ENCODE data around the gene TLN1.

Gene TLN1

DNA sequence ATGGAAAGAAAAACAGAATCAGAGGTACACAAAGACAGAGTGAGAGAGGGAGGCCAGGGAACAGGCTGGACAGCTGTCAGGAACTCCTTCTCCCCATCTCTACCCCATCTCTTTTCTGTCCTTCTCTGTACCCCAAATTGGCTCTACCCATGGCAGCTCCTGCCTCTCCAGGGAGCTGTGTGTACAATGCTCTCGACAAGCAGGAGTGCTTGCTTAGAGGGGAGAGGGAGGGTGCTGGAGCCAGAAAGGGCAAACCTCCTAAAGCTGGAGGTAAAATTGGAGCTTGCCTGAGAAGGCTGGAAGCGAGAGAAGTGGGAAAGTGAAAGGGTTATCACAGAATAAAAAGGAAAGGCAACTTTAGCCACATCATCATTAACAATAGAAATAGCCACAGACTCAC, 48.7 kb downstream of the TLN1 start:
- DNase-seq, result no peak

DNA sequence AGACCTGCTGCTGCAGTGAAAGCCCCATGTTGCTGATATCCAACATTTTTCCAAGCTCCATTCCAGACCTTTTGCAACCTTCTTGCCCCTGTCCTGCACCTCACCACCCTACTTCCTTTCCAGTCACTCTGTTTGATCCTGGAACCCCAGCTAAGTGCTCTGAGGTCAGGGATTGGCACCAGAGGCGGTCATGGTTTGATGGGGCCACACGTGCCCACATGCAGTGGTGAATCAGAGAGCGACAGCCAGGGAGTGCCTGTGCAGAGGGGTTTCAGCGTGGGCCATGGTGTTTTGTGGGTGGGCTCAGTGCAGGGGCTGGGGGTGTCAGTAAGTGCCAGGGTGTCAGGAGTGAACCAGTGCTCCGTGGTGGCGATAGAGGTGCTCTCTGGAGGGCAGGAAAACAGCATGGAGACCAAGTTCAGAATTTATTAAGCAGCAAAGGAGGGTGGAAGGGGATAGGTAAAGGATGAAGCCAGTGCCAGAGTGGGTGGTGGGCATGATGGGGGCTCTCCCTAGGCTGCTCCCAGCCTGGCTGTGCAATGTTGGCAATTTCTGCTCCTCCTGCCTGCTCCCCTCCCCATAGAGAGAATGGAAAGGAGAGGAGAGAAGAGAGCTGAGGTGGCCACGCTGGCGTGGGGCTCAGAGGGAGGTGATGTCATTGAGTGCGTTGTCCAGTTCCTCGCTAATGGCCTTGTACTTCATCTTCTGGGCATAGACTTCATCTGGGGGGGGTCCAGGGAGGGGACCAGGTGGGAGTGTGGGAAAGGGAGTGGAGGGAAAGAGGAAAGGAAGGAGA, 49.3 kb downstream of the TLN1 start:
- DNase-seq, result no peak

DNA sequence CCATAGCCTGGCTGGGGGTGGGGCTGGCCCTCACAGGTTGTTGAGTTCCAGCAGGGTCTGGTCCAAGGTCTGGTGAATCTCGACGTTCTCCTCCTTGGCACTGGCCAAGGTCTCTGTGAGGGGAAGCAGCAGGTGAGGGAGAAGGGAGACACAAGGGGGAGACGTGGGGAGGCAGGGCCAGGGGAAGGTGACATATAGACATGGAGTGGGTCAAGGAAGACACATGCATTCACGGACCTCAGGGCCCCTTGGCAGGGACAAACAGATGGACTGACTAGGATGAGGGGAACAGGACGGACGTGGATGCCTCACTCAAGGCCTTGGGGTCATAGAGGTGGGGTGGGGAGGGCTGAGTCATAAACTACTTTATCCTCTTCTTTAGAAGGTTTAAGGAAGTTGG, 49.9 kb downstream of the TLN1 start:
- DNase-seq, result no peak

DNA sequence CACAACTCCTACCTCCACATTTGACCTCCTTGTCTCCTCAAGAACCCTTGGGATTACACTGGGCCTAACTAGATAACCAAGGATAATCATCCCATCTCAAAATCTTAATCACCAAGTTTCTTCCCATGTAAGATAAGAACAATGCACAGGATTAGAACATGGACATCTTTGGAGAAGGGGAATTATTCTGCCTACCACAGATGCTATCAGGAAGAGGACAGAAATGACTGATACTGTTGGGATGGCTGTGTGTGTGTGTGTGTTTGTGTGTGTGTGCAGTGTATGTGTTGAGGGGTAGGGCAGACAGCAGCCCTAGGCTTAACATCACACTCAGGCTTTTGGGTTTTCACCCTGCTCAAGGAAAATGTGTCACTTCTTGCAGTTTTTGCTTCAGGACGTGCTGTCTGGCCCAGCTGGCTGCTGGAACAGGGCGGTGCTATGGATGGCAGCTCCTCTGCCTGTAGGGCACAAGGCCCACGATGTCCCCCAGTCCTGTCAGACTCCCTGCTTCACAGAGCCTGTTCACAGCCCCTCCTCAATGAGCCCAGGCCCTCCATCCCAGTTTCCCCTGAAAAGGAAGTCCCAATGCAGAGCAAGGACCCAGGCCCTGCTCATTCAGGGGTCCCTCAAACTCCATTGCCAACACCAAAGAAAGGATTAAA, 50.5 kb downstream of the TLN1 start:
- no peak for DNase-seq

DNA sequence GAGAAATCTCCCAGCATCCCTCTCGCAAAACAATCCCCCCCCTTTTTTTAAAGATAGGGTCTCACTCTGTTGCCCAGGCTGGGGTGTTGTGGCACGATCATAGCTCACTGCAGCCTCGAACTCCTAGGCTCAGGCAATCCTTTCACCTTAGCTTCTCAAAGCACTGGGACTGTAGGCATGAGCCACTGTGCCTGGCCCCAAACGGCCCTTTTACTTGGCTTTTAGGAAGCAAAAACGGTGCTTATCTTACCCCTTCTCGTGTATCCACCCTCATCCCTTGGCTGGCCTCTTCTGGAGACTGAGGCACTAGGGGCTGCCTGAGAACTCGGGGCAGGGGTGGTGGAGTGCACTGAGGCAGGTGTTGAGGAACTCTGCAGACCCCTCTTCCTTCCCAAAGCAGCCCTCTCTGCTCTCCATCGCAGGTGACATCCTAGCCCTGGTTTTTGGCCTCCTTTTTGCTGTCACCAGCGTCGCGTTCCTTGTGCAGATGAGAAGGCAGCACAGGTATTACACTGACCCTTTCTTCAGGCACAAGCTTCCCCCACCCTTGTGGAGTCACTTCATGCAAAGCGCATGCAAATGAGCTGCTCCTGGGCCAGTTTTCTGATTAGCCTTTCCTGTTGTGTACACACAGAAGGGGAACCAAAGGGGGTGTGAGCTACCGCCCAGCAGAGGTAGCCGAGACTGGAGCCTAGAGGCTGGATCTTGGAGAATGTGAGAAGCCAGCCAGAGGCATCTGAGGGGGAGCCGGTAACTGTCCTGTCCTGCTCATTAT, 51.5 kb downstream of the TLN1 start:
- no peak for DNase-seq

DNA sequence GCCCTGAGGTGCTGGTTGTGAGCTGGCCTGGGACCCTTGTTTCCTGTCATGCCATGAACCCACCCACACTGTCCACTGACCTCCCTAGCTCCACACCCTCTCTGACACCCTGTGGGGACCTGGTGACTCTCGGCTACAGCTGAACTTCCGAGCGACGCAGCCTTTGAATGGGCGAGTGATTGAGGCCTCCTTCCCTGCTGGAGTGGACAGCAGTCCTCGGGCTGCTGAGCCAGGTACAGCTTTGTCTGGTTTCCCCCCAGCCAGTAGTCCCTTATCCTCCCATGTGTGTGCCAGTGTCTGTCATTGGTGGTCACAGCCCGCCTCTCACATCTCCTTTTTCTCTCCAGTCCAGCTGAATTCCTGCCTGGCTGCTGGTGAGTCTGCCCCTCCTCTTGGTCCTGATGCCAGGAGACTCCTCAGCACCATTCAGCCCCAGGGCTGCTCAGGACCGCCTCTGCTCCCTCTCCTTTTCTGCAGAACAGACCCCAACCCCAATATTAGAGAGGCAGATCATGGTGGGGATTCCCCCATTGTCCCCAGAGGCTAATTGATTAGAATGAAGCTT, 52.1 kb downstream of the TLN1 start:
- no peak for DNase-seq

DNA sequence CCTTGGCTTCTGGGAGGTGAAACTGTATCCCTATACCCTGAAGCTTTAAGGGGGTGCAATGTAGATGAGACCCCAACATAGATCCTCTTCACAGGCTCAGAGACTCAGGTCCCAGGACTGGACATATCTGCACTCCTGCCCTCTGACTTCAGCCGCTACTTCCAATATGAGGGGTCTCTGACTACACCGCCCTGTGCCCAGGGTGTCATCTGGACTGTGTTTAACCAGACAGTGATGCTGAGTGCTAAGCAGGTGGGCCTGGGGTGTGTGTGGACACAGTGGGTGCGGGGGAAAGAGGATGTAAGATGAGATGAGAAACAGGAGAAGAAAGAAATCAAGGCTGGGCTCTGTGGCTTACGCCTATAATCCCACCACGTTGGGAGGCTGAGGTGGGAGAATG, 52.9 kb downstream of the TLN1 start:
- no peak for DNase-seq

DNA sequence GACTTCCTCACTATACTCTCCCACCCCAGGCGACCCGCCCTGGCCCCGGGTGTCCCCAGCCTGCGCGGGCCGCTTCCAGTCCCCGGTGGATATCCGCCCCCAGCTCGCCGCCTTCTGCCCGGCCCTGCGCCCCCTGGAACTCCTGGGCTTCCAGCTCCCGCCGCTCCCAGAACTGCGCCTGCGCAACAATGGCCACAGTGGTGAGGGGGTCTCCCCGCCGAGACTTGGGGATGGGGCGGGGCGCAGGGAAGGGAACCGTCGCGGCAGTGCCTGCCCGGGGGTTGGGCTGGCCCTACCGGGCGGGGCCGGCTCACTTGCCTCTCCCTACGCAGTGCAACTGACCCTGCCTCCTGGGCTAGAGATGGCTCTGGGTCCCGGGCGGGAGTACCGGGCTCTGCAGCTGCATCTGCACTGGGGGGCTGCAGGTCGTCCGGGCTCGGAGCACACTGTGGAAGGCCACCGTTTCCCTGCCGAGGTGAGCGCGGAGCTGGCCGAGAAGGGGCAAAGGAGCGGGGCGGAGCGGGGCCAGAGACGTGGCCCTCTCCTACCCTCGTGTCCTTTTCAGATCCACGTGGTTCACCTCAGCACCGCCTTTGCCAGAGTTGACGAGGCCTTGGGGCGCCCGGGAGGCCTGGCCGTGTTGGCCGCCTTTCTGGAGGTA, 56.1 kb downstream of the TLN1 start:
- no peak for DNase-seq

DNA sequence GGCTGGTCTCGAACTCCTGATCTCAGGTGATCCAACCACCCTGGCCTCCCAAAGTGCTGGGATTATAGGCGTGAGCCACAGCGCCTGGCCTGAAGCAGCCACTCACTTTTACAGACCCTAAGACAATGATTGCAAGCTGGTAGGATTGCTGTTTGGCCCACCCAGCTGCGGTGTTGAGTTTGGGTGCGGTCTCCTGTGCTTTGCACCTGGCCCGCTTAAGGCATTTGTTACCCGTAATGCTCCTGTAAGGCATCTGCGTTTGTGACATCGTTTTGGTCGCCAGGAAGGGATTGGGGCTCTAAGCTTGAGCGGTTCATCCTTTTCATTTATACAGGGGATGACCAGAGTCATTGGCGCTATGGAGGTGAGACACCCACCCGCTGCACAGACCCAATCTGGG, 56.8 kb downstream of the TLN1 start:
- no peak for DNase-seq

DNA sequence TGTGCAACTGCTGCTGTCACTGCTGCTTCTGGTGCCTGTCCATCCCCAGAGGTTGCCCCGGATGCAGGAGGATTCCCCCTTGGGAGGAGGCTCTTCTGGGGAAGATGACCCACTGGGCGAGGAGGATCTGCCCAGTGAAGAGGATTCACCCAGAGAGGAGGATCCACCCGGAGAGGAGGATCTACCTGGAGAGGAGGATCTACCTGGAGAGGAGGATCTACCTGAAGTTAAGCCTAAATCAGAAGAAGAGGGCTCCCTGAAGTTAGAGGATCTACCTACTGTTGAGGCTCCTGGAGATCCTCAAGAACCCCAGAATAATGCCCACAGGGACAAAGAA, 58.0 kb downstream of the TLN1 start:
- no peak for DNase-seq

DNA sequence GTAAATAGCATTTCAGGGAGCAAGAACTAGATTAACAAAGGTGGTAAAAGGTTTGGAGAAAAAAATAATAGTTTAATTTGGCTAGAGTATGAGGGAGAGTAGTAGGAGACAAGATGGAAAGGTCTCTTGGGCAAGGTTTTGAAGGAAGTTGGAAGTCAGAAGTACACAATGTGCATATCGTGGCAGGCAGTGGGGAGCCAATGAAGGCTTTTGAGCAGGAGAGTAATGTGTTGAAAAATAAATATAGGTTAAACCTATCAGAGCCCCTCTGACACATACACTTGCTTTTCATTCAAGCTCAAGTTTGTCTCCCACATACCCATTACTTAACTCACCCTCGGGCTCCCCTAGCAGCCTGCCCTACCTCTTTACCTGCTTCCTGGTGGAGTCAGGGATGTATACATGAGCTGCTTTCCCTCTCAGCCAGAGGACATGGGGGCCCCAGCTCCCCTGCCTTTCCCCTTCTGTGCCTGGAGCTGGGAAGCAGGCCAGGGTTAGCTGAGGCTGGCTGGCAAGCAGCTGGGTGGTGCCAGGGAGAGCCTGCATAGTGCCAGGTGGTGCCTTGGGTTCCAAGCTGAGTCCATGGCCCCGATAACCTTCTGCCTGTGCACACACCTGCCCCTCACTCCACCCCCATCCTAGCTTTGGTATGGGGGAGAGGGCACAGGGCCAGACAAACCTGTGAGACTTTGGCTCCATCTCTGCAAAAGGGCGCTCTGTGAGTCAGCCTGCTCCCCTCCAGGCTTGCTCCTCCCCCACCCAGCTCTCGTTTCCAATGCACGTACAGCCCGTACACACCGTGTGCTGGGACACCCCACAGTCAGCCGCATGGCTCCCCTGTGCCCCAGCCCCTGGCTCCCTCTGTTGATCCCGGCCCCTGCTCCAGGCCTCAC, 58.6 kb downstream of the TLN1 start, which contains the start of gene CA9:
Gene CA9 (plus strand): TSS at position 797 of the 893 bp plus-strand sequence. CDS start 32 bp downstream, at position 829.
- no peak for DNase-seq

DNA sequence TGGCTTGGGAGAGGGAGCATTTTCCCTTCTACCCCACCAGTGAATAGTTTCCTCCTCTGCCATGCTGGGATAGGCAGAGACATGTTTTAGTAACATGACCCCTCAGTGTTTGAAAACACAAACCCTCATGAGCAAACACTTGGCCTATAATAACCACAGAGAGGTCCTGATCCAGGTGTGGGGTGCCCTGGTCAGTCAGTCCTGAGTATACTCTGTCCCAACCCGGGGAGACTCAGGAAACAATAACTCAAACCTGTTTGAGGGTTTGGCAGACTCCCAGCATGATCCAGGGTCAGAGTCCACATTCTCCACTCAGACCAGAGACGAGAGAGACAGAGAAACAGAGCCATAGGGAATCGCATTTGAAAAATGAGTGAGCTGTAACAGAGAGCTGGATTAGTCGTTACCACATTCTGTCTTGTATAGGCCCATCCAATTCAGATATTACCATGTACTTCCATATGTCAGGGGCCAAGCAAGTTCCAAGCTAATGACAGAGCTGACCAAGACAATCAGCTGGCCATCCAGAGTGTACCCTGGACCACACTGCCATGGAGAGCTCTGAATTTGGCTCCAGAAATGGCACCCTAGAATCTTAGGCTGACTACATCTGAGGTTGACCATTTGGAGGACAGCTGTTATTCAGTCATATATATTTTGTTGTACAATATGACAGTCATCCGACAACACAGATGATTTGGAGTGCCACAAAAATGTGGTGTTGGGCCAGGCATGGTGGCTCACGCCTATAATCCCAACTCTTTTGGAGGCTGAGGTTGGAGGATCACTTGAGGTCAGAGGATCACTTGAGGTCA, 62.5 kb downstream of the TLN1 start:
- no peak for DNase-seq

DNA sequence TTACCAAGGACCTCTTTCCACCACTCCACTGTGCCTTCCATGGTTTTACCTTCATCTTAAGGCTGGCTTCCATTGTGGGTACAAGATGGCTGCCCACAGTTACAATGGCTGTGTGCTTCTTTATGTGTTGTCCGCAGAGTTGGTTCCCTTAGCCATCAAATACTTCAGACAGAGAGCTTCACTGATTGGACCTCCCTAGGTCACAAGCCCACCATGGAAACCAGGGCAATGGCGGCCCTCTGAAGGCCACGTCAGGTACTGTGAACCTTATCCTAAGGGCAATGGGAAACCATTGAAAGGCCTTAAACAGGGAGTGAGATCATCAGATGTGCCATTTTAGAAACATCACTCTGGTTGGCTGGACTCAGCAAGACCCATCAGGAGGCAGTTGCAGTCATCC, 64.1 kb downstream of the TLN1 start:
- DNase-seq, result no peak

DNA sequence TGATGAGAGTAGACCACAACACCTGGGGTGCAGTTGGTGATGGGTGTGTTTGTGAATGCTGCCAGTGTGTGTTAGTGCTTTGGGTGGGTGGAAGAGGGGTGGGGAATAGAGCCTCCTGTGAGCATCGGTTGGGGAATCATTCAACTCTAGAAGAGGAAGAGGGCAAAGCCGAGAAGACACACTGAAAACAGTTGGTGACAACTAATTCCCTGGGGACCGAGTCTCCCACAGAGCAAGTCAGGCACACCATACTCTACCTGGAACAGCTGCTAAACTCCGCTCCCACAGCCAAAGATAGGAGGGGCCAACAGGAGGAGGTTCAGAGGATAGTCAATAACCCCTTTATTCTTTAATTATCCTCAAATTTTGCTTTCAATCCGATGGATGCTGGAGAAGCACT, 65.4 kb downstream of the TLN1 start:
- no peak for DNase-seq

DNA sequence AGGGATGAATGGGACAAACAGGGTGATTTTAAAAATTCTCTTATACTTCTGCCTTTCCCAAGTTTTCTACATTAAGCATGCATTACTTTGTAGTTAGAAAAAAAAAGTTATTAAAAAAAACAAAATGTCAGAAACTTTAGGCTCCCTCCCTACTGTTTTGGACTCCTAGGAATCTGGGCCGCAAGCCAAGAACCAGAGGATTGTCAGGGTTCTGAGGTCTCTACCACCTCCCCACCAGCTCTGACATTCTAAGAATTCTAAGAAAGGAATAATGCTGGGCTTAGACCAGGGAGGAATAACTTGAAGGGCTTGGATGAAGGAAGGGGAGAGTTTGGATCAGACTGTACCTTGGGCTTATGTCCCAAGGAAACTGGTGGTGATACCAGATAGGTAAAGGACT, 66.0 kb downstream of the TLN1 start:
- no peak for DNase-seq

DNA sequence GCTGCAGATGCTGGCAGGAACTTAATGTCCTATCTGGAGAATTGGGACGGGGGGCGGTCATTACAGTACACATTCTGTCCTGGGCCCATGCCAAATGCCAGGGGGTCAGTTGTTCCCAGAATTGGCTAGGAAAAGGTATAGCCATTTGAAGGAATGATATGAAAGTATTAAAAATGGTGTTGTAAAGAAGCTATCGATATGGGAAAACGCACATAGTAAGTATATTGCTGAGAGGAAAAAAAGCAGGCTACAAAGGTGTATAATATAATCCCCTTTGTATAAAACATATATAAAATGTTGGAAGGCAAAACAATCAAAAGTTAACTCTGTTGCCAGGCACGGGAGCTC, 66.5 kb downstream of the TLN1 start:
- DNase-seq, result no peak

DNA sequence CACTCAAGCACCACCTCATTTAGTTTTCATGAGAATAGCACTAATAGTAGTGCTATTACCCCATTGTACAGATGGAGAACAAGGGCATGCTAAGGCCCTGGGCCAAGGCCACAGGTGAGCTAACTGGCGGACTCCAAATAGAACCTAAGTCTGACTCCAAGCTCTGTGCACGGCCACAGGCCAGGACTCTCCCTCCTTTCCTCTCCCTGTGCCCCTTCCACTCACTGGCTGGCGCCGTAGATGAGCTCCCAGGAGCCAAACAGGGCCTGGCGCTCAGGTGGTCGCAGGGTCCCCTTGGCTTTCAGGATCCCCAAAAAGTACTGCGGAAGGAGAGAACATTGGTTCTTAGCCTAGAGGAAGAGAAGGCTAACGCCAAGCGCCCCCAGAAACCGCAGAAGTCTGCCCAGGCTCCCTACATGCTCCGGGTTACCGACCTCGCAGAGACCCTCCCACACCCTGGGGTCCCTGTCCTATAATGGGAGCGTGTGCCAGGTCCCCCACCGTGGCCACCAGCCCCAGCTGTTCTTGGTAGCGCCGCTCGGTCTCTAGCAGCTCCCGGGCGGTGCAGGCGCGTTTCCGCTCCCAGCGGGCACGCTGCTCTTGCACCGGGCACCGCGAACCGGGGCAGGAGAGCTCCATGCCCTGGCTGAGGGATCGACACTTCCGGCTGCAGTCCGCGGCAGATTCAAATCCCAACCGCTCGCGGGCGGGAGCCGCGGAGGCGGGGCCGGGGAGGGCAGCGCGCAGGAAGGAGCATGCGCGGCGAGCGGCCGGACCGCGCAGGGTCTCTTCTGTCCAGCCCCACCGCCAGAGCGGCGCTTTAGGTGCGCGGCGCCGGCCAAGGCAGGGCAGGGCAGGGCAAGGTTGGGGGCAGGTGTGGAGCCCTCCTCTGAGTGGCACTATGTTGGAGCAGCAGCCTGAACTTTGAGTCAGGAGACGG, 67.2 kb downstream of the TLN1 start, which contains the start of gene ARHGEF39:
Gene ARHGEF39 (minus strand): TSS at position 665 of the 940 bp plus-strand sequence. CDS start 26 bp downstream, at position 639.
- DNase-seq, result peak; percentile 65 to 76

DNA sequence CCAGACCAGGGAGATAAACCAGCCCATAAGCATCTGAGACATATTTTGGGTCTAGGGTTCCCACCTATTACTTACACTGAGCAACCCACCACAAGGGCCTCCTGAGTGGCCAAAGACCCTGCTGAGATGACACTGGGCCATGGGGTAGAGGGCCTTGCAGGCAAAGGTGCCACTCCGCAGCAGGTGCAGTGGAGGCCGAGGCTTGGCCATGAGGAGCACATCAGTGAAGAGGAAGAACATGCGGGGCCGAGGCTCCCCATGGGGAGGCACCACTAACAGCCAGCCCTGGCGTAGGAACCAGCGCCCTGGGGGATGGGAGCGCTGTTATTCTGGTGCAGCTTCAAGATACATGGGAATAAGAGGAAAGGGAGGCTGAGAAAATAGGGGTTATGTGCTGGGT, 69.6 kb downstream of the TLN1 start:
- no peak for DNase-seq

DNA sequence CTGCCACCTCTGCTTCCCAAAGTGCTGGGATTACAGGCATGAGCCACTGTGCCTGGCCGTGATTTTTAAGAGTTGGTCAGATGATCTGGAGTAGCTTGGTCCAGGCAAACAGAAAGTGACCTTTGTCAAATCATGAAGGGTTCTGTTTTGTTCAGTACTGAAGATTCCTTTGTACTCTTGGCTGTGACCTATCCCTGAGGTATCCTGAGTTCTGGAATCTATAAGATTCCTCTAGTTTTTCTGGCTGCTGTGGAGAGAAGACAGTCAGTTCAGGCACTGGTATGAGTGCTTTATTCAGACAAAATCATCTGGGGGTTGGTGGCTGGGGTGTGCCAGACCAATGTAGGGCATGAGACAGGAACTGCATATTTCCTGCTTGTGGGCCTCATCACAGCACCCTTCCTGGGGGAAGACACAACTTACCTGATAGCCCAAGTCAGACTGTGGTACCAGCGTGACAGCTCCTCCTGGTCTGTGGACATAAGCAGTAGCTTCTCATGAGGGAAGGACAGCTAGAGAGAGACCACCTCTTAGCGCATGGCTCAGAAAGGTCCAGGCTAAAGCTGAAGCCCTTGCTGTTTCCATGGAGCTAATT, 70.1 kb downstream of the TLN1 start:
- no peak for DNase-seq
